ENCODE results near the gene MMUT.
"Not testable (repeated sequence)": the region's sequence is repeated elsewhere in the genome, so short reads cannot be mapped to it uniquely, and the experiment has no call there.

Gene MMUT

GRCh38 chr6:49462927-49463611 is at the start of gene MMUT, which contains the start of gene CENPQ:
Gene MMUT, minus strand, starts transcription at chr6:49463253. Its CDS starts 3,787 bp downstream, at chr6:49459466.
Gene CENPQ, plus strand, starts transcription at chr6:49463370. Its CDS starts 6,807 bp downstream, at chr6:49470177.
- peak; percentile 96 for DNase-seq (ENCODE audit: low spot score)

GRCh38 chr6:49509342-49509741 is 46.3 kb upstream of the MMUT start:
- no peak for DNase-seq (ENCODE audit: low spot score)

GRCh38 chr6:49506569-49507111 is 43.6 kb upstream of the MMUT start:
- DNase-seq (ENCODE audit: low spot score) = no peak

GRCh38 chr6:49504666-49505065 is 41.6 kb upstream of the MMUT start:
- DNase-seq (ENCODE audit: low spot score) = no peak

GRCh38 chr6:49499623-49500022 is 36.6 kb upstream of the MMUT start, which contains the start of gene GLYATL3:
Gene GLYATL3, plus strand, starts transcription at chr6:49499923. Its CDS starts 12,068 bp downstream, at chr6:49511991.
- no peak for DNase-seq (ENCODE audit: low spot score)

- no peak for DNase-seq (ENCODE audit: low spot score)
Measured at GRCh38 chr6:49499126-49499525, 36.1 kb upstream of the MMUT start.

- DNase-seq (ENCODE audit: low spot score) = no peak
Measured at GRCh38 chr6:49497304-49497703, 34.3 kb upstream of the MMUT start.

GRCh38 chr6:49490633-49491032 is 27.6 kb upstream of the MMUT start:
- DNase-seq (ENCODE audit: low spot score) = no peak

GRCh38 chr6:49483380-49483779 is 20.3 kb upstream of the MMUT start:
- DNase-seq (ENCODE audit: low spot score) = not testable (repeated sequence)

GRCh38 chr6:49481846-49482245 is 18.8 kb upstream of the MMUT start:
- DNase-seq (ENCODE audit: low spot score) = not testable (repeated sequence)

- DNase-seq (ENCODE audit: low spot score) = no peak
Measured at GRCh38 chr6:49479308-49479970, 16.4 kb upstream of the MMUT start.

GRCh38 chr6:49476564-49476963 is 13.5 kb upstream of the MMUT start:
- DNase-seq (ENCODE audit: low spot score) = not testable (repeated sequence)

- no peak for DNase-seq (ENCODE audit: low spot score)
Measured at GRCh38 chr6:49468042-49468441, 5.0 kb upstream of the MMUT start.

GRCh38 chr6:49464691-49465090 is 1.6 kb upstream of the MMUT start:
- no peak for DNase-seq (ENCODE audit: low spot score)

GRCh38 chr6:49463612-49463967 is 537 bp upstream of the MMUT start:
- DNase-seq (ENCODE audit: low spot score) = peak; percentile 3

GRCh38 chr6:49462599-49462926 is 490 bp downstream of the MMUT start:
- peak; percentile 2 for DNase-seq (ENCODE audit: low spot score)

GRCh38 chr6:49462071-49462470 is 982 bp downstream of the MMUT start:
- DNase-seq (ENCODE audit: low spot score) = peak; percentile 12

- DNase-seq (ENCODE audit: low spot score) = no peak
Measured at GRCh38 chr6:49457771-49458170, 5.3 kb downstream of the MMUT start.

GRCh38 chr6:49454787-49455709 is 8.0 kb downstream of the MMUT start:
- no peak for DNase-seq (ENCODE audit: low spot score)

GRCh38 chr6:49453221-49453620 is 9.8 kb downstream of the MMUT start:
- peak; percentile 25 for DNase-seq (ENCODE audit: low spot score)

- no peak for DNase-seq (ENCODE audit: low spot score)
Measured at GRCh38 chr6:49430866-49431265, 32.2 kb downstream of the MMUT start.

- DNase-seq (ENCODE audit: low spot score) = no peak
Measured at GRCh38 chr6:49430187-49430586, 32.9 kb downstream of the MMUT start.
